GM18526 (cell line): ENCODE measurements around the gene TMEM51.

Experiments
- POLR2A ChIP-seq: IDR thresholded peaks from 3 replicates; pipeline ENCODE4 v1.6.1; 2011; ENCODE audit not compliant: insufficient read length; ENCODE audit errors: extremely low read depth

TMEM51 gene, protein sequence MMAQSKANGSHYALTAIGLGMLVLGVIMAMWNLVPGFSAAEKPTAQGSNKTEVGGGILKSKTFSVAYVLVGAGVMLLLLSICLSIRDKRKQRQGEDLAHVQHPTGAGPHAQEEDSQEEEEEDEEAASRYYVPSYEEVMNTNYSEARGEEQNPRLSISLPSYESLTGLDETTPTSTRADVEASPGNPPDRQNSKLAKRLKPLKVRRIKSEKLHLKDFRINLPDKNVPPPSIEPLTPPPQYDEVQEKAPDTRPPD

GRCh38 chr1:15153184-15153841, at the start of gene TMEM51:
TMEM51 (plus strand) TSS chr1:15153747; CDS start chr1:15215088, 61,341 bp downstream.
- TF ChIP-seq POLR2A: no peak

- TF ChIP-seq POLR2A: no peak
These were observed 49.6 kb upstream of the TMEM51 start for GRCh38 chr1:15103906-15104305.

- TF ChIP-seq POLR2A: no peak
These were observed 48.8 kb upstream of the TMEM51 start for GRCh38 chr1:15104768-15105167.

- no peak for TF ChIP-seq POLR2A
These were observed 46.9 kb upstream of the TMEM51 start for GRCh38 chr1:15106608-15107007.

DNA sequence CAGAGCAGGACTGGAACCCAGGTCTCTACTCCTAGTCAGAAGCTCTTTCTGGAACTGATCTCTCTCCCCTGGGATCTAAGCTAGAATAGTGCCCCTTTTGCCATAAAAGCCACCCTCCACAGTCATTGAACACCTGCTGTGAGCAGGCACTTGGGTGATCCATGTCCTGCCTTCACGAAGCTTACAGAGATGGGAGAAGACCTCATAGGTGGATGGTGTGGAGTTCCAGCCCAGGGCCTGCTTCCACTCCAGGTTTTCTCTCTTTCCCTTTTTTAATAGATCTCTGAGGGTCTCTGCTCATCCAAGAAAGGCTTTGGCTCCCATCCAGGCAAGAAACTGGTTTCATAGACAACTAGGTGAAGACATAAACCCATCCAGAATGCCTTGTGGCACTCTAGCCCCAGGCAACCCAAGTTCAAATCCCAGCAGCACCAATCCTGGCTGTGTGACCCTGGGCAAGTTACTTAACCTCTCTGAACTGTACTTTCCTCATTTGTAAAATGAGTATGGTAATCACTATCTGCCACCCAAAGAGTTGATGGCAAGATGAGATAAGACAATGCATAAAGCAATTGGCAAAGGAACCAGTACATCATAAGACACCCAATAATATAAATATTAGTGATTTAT, 46.4 kb upstream of the TMEM51 start:
- no peak for TF ChIP-seq POLR2A

DNA sequence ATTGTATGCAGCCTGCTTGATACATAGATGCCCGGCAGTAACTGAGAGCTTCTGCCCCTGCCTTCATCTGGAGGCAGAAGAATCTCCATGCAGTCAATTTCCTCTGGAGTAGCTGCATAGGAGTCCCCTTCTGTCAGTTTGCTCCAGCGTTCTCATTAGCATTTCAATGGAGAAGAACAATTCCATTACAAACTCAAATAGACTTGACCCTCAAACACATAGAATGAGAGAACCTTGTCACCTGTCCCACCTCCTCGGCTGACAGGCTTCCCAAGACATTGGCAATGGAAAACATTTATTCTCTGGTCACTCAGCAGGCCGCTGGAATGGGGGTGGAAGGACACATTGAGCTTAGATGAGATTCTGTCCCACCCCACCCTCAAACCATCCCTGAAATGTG, 45.6 kb upstream of the TMEM51 start:
- TF ChIP-seq POLR2A: no peak

GRCh38 chr1:15110128-15110866, 43.2 kb upstream of the TMEM51 start:
- no peak for TF ChIP-seq POLR2A

DNA sequence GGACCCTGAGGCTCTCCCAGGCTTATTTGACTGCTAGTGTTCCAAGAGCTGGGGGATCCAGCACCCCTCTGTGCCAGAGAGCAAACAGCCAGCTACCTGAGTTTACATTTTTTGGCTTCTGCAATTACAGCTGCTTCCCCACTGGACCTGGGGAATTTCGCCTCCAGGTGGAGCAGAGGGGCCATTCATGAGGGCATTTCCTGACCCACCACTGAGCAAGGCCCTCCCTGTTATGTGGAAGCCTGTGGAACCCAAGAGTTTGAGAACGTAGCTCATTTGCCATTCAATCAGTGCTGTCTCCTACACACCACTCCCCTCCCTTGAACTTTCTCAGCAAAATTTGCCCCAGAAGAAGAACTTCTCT, 42.7 kb upstream of the TMEM51 start:
- TF ChIP-seq POLR2A: no peak

DNA sequence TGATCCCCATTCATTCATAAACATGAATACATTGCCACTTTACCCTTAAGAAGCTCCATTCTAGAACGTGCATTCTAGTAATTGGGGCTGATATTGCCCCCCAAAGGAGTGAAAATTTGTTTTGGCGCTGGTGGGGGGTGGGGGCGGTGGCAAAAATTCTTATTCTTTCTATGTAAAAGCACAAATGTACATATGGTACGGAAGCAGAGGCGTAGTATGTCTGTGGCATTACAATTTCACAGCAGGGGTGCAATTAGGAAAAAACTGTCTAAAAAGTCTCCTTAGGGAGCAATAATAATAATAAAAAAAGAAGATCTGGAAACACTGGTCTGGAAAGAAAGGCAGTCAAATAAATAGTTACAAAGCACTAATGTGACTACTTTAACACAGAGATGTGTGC, 40.4 kb upstream of the TMEM51 start:
- no peak for TF ChIP-seq POLR2A

DNA sequence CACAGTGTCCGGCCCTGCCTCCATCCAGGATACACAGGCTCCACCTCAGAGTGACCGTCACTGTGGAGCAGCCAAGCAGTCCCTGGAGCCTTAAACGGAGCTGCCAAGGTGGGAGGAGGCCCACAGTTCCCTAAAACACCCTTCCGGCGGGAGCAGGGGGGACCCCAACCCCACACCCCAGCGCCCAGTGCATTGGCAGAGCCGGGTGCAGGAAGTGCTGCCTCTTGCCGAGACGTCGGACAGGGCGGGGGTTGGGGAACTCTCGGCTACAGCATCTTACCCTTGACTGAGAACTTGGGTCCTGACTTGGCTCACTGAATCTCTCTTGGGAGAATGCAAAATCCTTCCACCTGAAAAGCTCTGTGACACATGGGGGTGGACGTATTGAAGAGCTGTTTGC, 38.7 kb upstream of the TMEM51 start:
- TF ChIP-seq POLR2A: no peak

DNA sequence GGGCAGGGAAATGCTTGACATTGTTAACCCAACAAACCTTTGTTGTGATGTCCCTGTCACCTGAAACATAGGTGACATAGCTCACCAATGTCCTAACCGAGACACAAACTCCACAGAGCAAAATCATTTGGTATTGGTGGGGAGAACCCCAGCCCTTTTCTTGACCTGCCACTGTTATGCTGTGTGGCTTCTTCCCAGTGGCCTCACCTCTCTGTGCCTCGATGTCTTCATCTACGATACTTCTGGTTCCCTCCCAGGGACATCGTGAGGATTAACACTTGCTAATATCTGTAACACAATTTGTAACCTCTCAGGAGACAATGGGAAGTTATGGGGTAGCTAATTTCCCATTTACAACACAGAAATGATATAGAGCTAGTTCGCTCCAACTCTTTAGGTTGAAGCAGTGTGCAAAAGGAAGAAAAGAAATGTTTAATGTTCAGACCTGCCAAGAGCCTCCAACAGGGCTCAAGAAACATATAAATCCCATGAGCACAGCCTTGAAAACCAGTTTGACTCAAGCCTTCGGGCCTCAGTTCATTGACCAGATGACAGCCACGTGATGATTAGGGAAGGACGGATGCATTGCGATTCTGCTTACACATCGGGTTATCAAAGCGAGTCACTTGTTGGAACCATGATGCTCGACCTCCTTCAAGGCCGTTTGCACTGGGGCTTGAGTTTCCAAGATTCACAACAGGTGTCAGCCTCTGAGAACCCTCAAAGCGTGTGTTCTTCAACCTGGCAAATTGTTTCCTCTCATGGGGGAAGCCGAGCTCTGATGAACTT, 37.8 kb upstream of the TMEM51 start:
- no peak for TF ChIP-seq POLR2A

DNA sequence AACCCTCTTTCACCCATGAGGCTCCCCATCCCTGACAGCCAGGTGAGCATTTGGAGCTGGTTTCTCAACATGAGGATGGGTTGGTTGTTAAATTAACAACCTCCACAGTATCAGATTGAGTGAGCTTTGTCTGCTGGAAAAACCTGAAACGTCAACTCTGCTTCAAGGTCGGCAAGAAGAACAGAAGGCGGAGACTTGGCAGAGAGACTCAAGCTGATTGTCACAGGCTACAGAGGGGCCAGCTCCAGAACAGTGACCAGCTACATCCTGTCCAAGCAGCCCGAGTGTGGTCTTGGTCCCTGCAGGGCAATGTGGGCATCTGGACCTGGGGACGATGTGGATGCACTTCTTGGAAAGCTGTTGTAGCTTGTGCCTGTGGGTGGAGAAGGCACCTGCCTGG, 36.6 kb upstream of the TMEM51 start:
- no peak for TF ChIP-seq POLR2A

- TF ChIP-seq POLR2A: no peak
These were observed 35.7 kb upstream of the TMEM51 start for GRCh38 chr1:15117671-15118325.

DNA sequence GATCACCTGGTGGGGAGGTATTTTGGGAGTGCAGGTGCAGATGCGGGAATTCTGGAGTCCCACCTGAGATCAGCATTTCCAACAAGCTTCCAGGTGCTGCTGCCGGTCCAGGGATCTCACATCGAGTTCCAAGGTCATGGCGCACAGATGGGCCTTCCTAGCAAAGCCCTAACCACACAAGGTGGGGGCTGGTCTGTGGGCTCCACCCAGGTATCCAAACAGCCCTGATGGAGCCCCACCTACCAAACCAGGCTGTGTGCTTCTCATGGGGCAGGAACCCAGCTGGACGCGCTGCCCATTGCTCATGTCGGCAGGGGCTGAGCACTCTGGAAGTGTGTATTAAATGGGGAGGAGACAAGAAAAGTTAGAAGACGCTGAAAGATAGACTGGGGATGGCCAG, 35.0 kb upstream of the TMEM51 start:
- no peak for TF ChIP-seq POLR2A
